ENCODE results near the gene CADPS. TPM values are rescaled to one million over a fixed set of nuclear protein-coding genes. Genes with fewer than 3 reads are reported as not detected.

CADPS gene
- total RNA-seq, 1 donor from 2014 or later = 149 TPM

- Mint-ChIP-seq H3K27ac (peak overlapping the region; percentile 90), H3K36me3 (ENCODE audit: insufficient read depth) (no peaks in the 10 kb centered on the region), H3K9me3 (ENCODE audit: low read depth) (no peaks in the 10 kb centered on the region), H3K4me1 (ENCODE audit: low read depth) (peaks cover 25% of the 10 kb centered on the region), H3K27me3 (no peaks in the 10 kb centered on the region), H3K4me3 (ENCODE audit: low read depth) (peak overlapping the region; percentile 92)
- peak; percentile 50 for TF ChIP-seq CTCF (IDR thresholded peaks at IDR 0.05; ENCODE audit: unreplicated experiment)
- peak; percentile 56 for DNase-seq (ENCODE audit: low spot score, unreplicated experiment)
Observed at GRCh38 chr3:62873761-62874710, 1.2 kb downstream of the CADPS start.

- peaks cover 25% of the 10 kb centered on the region for H3K4me1 Mint-ChIP-seq (ENCODE audit: low read depth)
- no peaks in the 10 kb centered on the region for H3K9me3 Mint-ChIP-seq (ENCODE audit: low read depth)
- no peak for DNase-seq (ENCODE audit: low spot score, unreplicated experiment)
- no peaks in the 10 kb centered on the region for H3K27me3 Mint-ChIP-seq
- no peaks in the 10 kb centered on the region for H3K36me3 Mint-ChIP-seq (ENCODE audit: insufficient read depth)
- peak overlapping the region; percentile 90 for H3K27ac Mint-ChIP-seq
- TF ChIP-seq CTCF (IDR thresholded peaks at IDR 0.05; ENCODE audit: unreplicated experiment) = no peak
- peak overlapping the region; percentile 92 for H3K4me3 Mint-ChIP-seq (ENCODE audit: low read depth)
Observed at GRCh38 chr3:62873451-62873760, 1.8 kb downstream of the CADPS start.

- peaks cover 25% of the 10 kb centered on the region for H3K4me1 Mint-ChIP-seq (ENCODE audit: low read depth)
- no peaks in the 10 kb centered on the region for H3K9me3 Mint-ChIP-seq (ENCODE audit: low read depth)
- TF ChIP-seq CTCF (IDR thresholded peaks at IDR 0.05; ENCODE audit: unreplicated experiment) = no peak
- no peaks in the 10 kb centered on the region for H3K27me3 Mint-ChIP-seq
- H3K4me3 Mint-ChIP-seq (ENCODE audit: low read depth) = peak overlapping the region; percentile 92
- no peak for DNase-seq (ENCODE audit: low spot score, unreplicated experiment)
- H3K27ac Mint-ChIP-seq = peak overlapping the region; percentile 90
- no peaks in the 10 kb centered on the region for H3K36me3 Mint-ChIP-seq (ENCODE audit: insufficient read depth)
Observed at GRCh38 chr3:62872318-62872717, 2.9 kb downstream of the CADPS start.

GRCh38 chr3:62870321-62870720, 4.9 kb downstream of the CADPS start:
- DNase-seq (ENCODE audit: low spot score, unreplicated experiment) = no peak
- Mint-ChIP-seq H3K36me3 (ENCODE audit: insufficient read depth) (no peaks in the 10 kb centered on the region), H3K4me1 (ENCODE audit: low read depth) (peaks cover 16% of the 10 kb centered on the region), H3K9me3 (ENCODE audit: low read depth) (no peaks in the 10 kb centered on the region), H3K27me3 (no peaks in the 10 kb centered on the region), H3K4me3 (ENCODE audit: low read depth) (no peak overlapping the region), H3K27ac (no peak overlapping the region)
- TF ChIP-seq CTCF (IDR thresholded peaks at IDR 0.05; ENCODE audit: unreplicated experiment) = no peak

- no peak for DNase-seq (ENCODE audit: low spot score, unreplicated experiment)
- H3K9me3 Mint-ChIP-seq (ENCODE audit: low read depth) = no peaks in the 10 kb centered on the region
- no peak overlapping the region for H3K27ac Mint-ChIP-seq
- no peaks in the 10 kb centered on the region for H3K36me3 Mint-ChIP-seq (ENCODE audit: insufficient read depth)
- peaks cover 13% of the 10 kb centered on the region for H3K4me1 Mint-ChIP-seq (ENCODE audit: low read depth)
- no peak overlapping the region for H3K4me3 Mint-ChIP-seq (ENCODE audit: low read depth)
- H3K27me3 Mint-ChIP-seq = no peaks in the 10 kb centered on the region
- no peak for TF ChIP-seq CTCF (IDR thresholded peaks at IDR 0.05; ENCODE audit: unreplicated experiment)
Observed at GRCh38 chr3:62863648-62864047, 11.6 kb downstream of the CADPS start.

All from progenitor cell of endocrine pancreas (in vitro differentiated cells).